ENCODE measurements around the gene NCAPG.

DNA sequence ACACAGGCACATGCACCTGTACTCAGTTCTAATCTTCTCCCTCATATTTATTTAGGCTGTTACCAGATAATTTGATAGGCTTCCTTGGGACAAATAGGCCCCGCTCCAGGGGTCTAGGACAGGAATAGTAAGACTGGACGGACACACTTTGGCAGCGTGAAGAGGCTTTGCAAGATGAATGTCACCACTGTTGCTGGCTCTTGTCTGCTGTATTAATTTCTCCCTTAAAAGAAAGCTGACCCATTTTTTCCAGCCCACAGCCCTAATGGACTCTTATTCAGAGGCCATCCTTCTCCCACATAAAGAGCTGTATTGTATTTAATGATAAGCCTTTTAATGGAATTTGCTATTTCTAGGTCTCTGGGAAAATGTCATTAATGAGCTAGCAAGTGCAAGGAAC, 47.4 kb upstream of the NCAPG start:
- TF ChIP-seq, protein P1, sequence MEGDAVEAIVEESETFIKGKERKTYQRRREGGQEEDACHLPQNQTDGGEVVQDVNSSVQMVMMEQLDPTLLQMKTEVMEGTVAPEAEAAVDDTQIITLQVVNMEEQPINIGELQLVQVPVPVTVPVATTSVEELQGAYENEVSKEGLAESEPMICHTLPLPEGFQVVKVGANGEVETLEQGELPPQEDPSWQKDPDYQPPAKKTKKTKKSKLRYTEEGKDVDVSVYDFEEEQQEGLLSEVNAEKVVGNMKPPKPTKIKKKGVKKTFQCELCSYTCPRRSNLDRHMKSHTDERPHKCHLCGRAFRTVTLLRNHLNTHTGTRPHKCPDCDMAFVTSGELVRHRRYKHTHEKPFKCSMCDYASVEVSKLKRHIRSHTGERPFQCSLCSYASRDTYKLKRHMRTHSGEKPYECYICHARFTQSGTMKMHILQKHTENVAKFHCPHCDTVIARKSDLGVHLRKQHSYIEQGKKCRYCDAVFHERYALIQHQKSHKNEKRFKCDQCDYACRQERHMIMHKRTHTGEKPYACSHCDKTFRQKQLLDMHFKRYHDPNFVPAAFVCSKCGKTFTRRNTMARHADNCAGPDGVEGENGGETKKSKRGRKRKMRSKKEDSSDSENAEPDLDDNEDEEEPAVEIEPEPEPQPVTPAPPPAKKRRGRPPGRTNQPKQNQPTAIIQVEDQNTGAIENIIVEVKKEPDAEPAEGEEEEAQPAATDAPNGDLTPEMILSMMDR (conservative IDR thresholded peaks at IDR 0.05) = no peak
- TF ChIP-seq ZFX (IDR thresholded peaks at IDR 0.05) = no peak
